MM.1S (cell line): ENCODE data around the gene SZT2.

Experiments
- CTCF ChIP-seq: fragments of 300-600 bp; sonication (generic); IDR thresholded peaks from 2 replicates; pipeline ENCODE4 v1.5.1; 2016; ENCODE audit warnings: antibody characterized with exemption, low read length, mixed read lengths
- EZH2 ChIP-seq: fragments of 300-600 bp; sonication (generic); optimal IDR thresholded peaks from 2 replicates; pipeline ENCODE3; 2017; ENCODE audit warnings: low read depth, mild to moderate bottlenecking, antibody characterized with exemption, low read length, mixed read lengths

GRCh38 chr1:43419627-43420425 lies 30.1 kb downstream of the SZT2 start:
- TF ChIP-seq CTCF = no peak
- TF ChIP-seq EZH2 = no peak
